Measurements from ENCODE around the gene RANBP6.

RANBP6 gene

GRCh38 chr9:5978523-5978922 lies 36.9 kb downstream of the RANBP6 start:
- TF ChIP-seq, protein P1, sequence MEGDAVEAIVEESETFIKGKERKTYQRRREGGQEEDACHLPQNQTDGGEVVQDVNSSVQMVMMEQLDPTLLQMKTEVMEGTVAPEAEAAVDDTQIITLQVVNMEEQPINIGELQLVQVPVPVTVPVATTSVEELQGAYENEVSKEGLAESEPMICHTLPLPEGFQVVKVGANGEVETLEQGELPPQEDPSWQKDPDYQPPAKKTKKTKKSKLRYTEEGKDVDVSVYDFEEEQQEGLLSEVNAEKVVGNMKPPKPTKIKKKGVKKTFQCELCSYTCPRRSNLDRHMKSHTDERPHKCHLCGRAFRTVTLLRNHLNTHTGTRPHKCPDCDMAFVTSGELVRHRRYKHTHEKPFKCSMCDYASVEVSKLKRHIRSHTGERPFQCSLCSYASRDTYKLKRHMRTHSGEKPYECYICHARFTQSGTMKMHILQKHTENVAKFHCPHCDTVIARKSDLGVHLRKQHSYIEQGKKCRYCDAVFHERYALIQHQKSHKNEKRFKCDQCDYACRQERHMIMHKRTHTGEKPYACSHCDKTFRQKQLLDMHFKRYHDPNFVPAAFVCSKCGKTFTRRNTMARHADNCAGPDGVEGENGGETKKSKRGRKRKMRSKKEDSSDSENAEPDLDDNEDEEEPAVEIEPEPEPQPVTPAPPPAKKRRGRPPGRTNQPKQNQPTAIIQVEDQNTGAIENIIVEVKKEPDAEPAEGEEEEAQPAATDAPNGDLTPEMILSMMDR (IDR thresholded peaks at IDR 0.05; ENCODE audit: insufficient read depth, missing control alignments): no peak
- FAIRE-seq (no peak), DNase-seq (ENCODE audit: insufficient read length, low spot score) (no peak)

DNA sequence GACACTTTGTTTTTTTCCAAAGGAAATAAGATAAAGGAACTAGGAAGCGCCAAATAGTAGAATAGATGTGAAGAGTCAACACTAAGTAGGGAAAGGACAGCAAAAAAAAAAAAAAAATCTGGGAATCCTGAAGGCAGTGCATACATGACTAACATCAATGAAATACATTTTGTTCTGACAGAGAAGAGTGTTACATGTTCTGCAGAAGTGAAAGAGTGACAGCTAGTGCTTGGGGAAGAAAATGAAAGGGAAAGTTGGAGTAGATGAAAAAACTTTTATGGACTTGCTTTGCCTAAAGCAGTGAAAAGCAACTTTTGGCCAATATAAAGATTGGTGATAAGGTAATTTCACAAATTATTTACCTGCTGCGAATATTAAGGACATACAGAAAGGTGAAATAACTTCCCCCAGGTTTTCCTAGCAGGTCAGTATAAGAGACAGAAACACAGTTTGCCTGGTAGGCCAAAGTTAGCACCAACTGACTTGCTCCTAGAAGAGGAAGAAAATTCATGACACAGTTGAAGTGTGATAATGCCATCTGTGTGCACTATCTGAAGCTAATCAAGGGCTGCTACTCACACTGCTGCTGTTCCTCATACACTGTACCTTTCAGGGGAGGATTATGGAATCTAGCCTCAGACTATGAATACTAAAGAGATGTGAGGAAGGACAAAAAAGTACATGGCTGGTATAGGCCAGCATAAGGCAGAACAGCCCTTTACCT lies 38.6 kb downstream of the RANBP6 start:
- TF ChIP-seq, protein P1 (IDR thresholded peaks at IDR 0.05; ENCODE audit: insufficient read depth, missing control alignments): no peak
- DNase-seq (ENCODE audit: insufficient read length, low spot score) (no peak), FAIRE-seq (no peak)

- DNase-seq (ENCODE audit: insufficient read length, low spot score): no peak
- TF ChIP-seq, protein P1 (IDR thresholded peaks at IDR 0.05; ENCODE audit: insufficient read depth, missing control alignments): no peak
- no peak for FAIRE-seq
These were observed 43.7 kb downstream of the RANBP6 start for GRCh38 chr9:5971740-5972139.
